ENCODE results near the gene PTRH1.
"Not testable (repeated sequence)": the region's sequence is repeated elsewhere in the genome, so short reads cannot be mapped to it uniquely, and the experiment has no call there.

The PTRH1 gene, protein sequence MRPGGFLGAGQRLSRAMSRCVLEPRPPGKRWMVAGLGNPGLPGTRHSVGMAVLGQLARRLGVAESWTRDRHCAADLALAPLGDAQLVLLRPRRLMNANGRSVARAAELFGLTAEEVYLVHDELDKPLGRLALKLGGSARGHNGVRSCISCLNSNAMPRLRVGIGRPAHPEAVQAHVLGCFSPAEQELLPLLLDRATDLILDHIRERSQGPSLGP

DNA sequence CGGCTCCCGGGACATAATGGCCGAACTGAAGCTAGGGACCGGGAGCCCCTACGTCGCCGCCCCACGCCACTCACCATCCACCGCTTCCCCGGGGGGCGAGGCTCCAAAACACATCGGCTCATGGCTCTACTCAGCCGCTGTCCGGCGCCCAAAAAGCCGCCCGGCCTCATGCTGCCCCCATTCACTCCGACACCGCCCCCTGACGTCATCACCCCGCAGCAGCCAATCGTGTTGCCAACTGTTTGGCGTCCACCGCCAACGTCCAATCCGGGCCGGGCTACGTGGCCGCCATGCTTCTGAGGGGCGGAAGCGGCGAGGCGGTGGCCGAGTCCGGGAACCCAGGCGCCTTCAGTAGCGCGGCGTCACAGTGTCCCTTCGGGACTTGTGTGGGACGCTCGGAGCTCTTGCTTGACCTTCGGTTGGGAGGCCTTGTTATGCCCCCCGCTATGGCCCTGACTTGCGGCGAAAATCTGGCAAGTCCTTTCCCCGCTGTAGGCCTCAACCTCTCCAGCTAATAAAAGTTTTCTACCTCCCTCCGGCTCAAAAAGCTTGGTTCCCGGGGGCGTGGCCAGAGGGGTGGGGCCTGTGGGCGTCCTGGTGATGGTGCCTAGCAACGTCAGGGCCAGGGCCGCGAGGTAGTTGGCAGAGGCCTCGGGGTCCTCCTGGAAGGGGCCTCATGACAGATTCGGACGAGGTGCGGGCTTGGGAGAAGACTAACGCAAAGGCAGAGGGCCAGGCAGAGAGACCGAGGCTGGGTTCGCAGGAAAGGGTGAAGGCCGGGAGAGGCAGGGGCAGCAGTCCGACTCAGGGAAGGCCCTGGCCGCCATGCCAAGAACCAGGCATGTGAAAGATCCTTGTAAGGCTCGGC, at the start of gene PTRH1, which contains the start of gene TTC16:
Gene PTRH1, minus strand, starts transcription at position 194 of the 868 bp plus-strand sequence. Its CDS starts 24 bp downstream, at position 170.
Gene TTC16, plus strand, starts transcription at position 610 of the 868 bp plus-strand sequence. Its CDS starts 67 bp downstream, at position 677.
- TF ChIP-seq, protein P1, sequence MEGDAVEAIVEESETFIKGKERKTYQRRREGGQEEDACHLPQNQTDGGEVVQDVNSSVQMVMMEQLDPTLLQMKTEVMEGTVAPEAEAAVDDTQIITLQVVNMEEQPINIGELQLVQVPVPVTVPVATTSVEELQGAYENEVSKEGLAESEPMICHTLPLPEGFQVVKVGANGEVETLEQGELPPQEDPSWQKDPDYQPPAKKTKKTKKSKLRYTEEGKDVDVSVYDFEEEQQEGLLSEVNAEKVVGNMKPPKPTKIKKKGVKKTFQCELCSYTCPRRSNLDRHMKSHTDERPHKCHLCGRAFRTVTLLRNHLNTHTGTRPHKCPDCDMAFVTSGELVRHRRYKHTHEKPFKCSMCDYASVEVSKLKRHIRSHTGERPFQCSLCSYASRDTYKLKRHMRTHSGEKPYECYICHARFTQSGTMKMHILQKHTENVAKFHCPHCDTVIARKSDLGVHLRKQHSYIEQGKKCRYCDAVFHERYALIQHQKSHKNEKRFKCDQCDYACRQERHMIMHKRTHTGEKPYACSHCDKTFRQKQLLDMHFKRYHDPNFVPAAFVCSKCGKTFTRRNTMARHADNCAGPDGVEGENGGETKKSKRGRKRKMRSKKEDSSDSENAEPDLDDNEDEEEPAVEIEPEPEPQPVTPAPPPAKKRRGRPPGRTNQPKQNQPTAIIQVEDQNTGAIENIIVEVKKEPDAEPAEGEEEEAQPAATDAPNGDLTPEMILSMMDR (IDR thresholded peaks at IDR 0.05; ENCODE audit: low read depth, low read length, missing control alignments), result no peak
- H3K4me3 ChIP-seq (ENCODE audit: low read depth, low read length), result peak within 1 kb of the TSS; percentile 71
- DNase-seq (ENCODE audit: low read depth), result peak; percentile 78

DNA sequence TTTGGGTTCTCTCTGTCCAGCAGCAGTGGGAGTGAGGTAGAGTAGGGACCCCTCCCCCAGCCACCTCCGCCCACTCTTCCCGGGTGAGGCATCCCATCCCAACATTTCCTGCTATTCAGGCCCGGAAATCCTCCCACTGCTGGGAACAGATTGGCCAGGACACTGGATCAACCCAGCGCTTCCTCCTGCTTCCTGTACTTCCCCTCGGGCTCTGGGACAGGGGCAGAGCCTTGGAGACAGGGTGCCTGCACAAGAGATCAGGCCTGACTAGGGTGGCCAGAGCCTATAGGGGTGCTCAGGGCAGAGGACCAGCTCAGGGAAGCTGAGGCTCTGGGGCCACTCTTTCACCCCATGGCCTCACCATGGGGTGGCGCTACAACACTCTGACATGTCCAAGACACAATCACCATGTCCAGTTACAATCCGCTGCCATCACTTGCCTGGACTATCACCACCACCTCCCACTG, 48.5 kb upstream of the PTRH1 start:
- no peak overlapping the region for H3K4me3 ChIP-seq (ENCODE audit: low read depth, low read length)
- DNase-seq (ENCODE audit: low read depth), result no peak
- TF ChIP-seq, protein P1 (IDR thresholded peaks at IDR 0.05; ENCODE audit: low read depth, low read length, missing control alignments), result peak; percentile 63

DNA sequence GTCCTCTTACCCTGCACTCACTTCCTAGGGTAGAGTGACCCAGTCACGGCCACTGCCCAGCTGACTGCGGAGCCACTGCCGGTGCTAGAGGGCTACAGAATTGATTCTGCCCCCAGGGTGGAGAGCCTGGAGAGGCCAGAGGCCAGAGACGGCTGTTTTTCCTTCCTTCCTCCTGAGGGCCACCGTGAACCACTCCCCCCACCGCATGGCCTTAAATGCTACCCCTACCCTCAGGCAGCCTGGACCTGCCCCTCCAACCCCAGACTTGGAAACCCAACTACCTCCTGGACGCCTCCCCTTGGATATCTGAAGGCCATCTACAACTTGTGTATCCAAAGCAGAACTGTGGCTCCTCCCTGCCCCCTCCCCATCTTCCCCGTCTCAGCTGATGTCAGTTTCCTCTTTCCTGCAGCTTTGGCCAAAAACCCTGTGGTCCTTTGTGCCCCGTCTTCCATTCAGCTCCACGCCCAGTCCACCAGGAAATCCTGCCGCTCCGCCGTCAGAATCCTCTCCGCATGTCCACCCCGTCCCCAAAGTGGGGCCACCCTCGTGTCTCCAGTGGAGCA, 46.7 kb upstream of the PTRH1 start:
- TF ChIP-seq, protein P1 (IDR thresholded peaks at IDR 0.05; ENCODE audit: low read depth, low read length, missing control alignments), result no peak
- DNase-seq (ENCODE audit: low read depth), result no peak
- H3K4me3 ChIP-seq (ENCODE audit: low read depth, low read length), result no peak overlapping the region

DNA sequence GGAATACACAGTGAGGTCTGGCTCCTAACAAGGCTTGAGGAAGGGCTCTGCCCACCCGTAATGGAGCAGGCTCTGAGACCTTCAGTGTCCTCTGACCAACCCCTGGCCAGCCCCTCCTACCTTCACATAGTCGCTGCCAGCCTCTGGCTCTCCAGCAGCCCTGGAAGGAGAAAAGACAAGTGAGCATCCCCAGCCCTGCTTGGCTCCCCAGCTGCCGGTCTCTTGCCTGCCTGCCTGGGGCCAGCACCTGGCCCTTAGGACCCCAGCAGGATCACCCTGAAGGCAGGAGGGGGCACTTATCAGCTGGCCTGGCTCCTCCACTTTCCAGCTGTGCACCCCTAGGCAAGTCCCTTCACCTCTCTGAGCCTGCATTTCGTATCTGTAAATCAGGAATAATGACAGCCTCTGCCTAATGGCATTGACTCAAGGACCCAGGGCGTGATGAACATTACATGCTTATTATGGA, 46.1 kb upstream of the PTRH1 start:
- no peak for DNase-seq (ENCODE audit: low read depth)
- TF ChIP-seq, protein P1 (IDR thresholded peaks at IDR 0.05; ENCODE audit: low read depth, low read length, missing control alignments), result no peak
- H3K4me3 ChIP-seq (ENCODE audit: low read depth, low read length), result no peak overlapping the region

DNA sequence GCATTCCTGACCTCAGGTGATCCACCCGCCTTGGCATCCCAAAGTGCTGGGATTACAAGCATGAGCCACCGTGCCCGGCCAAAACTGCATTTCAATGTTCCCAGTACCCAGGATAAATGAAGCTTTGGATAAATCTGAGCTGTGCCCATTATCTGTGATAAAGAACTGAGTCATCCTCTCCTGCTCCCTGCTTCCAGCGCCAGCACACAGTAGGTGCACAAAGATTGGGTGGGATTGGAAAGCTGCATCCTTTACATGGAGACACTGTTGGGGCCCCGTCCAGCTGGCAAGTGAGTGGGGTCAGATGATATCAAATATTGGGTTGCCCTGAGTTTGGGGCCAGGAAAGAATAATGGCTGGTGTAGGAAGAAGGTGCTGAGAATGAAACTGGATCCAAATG, 45.6 kb upstream of the PTRH1 start:
- TF ChIP-seq, protein P1 (IDR thresholded peaks at IDR 0.05; ENCODE audit: low read depth, low read length, missing control alignments), result no peak
- H3K4me3 ChIP-seq (ENCODE audit: low read depth, low read length), result no peak overlapping the region
- no peak for DNase-seq (ENCODE audit: low read depth)

DNA sequence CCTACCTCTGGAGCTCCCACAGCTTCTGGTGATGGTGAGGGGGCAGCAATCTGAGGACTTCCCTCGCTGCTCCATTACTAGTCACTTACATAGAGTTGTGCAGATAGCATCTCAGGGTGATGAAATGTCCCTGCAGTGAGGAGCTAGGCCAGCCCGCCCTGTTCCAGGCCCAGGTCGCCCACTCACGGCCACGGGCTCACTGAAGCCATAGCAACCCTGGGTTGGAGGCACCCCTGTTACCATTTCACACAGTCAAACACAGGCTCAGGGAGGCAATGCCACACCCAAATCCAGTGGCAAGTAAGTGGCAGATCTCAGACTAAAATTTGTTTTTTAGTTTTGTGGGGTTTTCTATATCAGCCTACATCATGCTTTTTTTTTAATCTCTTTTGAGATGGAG, 43.4 kb upstream of the PTRH1 start:
- H3K4me3 ChIP-seq (ENCODE audit: low read depth, low read length), result no peak overlapping the region
- TF ChIP-seq, protein P1 (IDR thresholded peaks at IDR 0.05; ENCODE audit: low read depth, low read length, missing control alignments), result no peak
- no peak for DNase-seq (ENCODE audit: low read depth)

DNA sequence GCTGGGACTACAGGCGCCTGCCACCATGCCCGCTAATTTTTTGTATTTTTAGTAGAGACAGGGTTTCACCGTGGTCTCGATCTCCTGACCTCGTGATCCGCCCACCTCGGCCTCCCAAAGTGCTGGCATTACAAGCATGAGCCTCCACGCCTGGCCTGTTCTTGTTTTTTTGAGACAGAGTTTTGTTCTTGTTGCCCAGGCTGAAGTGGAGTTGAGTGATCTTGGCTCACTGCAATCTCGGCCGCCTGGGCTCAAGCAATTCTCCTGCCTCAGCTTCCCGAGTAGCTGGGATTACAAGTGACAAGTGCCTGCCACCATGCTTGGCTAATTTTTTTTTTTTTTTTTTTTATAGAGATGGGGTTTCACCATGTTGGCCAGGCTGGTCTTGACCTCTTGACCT, 41.3 kb upstream of the PTRH1 start:
- H3K4me3 ChIP-seq (ENCODE audit: low read depth, low read length); DNase-seq (ENCODE audit: low read depth): not testable (repeated sequence)

Measured in GM12864 (cell line).